ENCODE measurements around the gene GBGT1. TPM values are rescaled to one million over a fixed set of nuclear protein-coding genes. Genes with fewer than 3 reads are reported as not detected.

GBGT1 gene
- total RNA-seq, 3 donors from 2014 or later, result 14.8 to 21.3 (median 15.0) TPM

- H3K27me3 ChIP-seq, result no peaks in the 10 kb centered on the region
- H3K4me3 ChIP-seq, result peak overlapping the region in 1 of 3 donors; percentile 97
- no peaks in the 10 kb centered on the region for H3K36me3 ChIP-seq
- peaks cover 54 to 65% of the 10 kb centered on the region in 2 donors for H3K4me1 ChIP-seq
- peak in 1 of 2 donors; percentile 75 for DNase-seq (ENCODE audit: low spot score in 2 of 2)
- TF ChIP-seq POLR2A (IDR thresholded peaks at IDR 0.05), result no peak
- peak in 2 of 3 donors; percentile 12 to 24 for TF ChIP-seq POLR2AphosphoS5 (IDR thresholded peaks at IDR 0.05)
- peak in 2 of 3 donors; percentile 17 to 21 for TF ChIP-seq CTCF (IDR thresholded peaks at IDR 0.05)
- peak overlapping the region; percentile 94 to 98 for H3K27ac ChIP-seq
- intact Hi-C loops (cut with DNase I; ENCODE audit: low total_unique reads), result no loop called here
- no peaks in the 10 kb centered on the region for H3K9me3 ChIP-seq
These were observed 46.2 kb downstream of the GBGT1 start for GRCh38 chr9:133117271-133118178.

DNA sequence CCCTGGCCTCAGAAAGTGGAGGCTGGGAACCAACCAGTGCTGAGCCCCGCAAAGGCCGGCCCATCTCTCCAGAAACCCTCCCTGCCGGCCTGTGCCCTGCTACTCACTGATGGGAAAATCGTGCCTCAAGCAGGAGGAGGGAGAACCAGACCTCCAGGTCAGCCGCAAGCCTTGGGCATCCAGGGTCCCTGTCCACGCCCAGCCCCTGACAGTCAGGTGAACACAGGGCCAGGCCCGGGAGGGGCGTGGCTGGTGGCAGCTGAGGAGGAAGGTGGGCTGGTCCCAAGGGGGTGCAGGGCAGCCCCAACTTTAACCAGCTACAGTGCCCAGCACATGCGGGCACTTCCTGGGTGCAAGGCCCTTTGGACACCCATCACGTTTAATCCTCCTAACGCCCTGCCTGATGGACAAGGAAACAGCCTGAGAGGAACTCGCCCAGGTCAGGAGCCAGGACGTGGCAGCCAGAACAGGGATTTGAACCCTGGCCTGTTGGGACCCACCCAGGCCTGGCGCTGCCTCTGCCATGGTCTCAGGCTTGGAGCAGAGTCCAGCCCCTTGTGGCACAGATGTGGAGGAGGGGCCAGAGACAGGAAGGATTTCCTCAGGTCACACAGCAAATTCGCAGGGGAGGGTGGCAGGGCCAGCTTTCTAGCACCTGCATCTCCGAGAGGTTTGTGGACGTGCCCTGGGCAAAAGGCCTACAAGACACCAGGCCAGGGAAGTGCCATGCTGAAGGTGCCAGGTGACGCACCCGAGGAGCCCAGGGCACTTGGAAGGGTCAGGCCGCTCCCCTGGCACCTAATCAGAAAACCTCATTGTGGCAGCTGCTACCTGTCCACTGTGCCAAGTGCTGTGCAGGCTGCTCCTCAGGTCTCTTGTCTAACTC lies 47.1 kb downstream of the GBGT1 start:
- peak overlapping the region in 1 of 3 donors; percentile 44 for H3K4me3 ChIP-seq
- no peak for TF ChIP-seq POLR2AphosphoS5 (IDR thresholded peaks at IDR 0.05)
- TF ChIP-seq CTCF (IDR thresholded peaks at IDR 0.05), result no peak
- no peak for TF ChIP-seq POLR2A (IDR thresholded peaks at IDR 0.05)
- no peaks in the 10 kb centered on the region for H3K36me3 ChIP-seq
- peak overlapping the region; percentile 82 to 98 for H3K27ac ChIP-seq
- intact Hi-C loops (cut with DNase I; ENCODE audit: low total_unique reads), result no loop called here
- no peaks in the 10 kb centered on the region for H3K27me3 ChIP-seq
- peaks cover 53 to 67% of the 10 kb centered on the region in 2 donors for H3K4me1 ChIP-seq
- no peaks in the 10 kb centered on the region for H3K9me3 ChIP-seq
- no peak for DNase-seq (ENCODE audit: low spot score in 2 of 2)

- DNase-seq (ENCODE audit: low spot score in 2 of 2), result no peak
- peaks cover 50 to 67% of the 10 kb centered on the region in 2 donors for H3K4me1 ChIP-seq
- intact Hi-C loops (cut with DNase I; ENCODE audit: low total_unique reads), result no loop called here
- TF ChIP-seq CTCF (IDR thresholded peaks at IDR 0.05) (no peak), POLR2AphosphoS5 (IDR thresholded peaks at IDR 0.05) (no peak), POLR2A (IDR thresholded peaks at IDR 0.05) (no peak)
- no peaks in the 10 kb centered on the region for H3K36me3 ChIP-seq
- H3K4me3 ChIP-seq, result peak overlapping the region in 1 of 3 donors; percentile 55
- no peaks in the 10 kb centered on the region for H3K27me3 ChIP-seq
- H3K9me3 ChIP-seq, result no peaks in the 10 kb centered on the region
- H3K27ac ChIP-seq, result peak overlapping the region; percentile 82 to 98
These were observed 47.9 kb downstream of the GBGT1 start for GRCh38 chr9:133115604-133116345.

- Histone ChIP-seq H3K36me3 (no peaks in the 10 kb centered on the region), H3K4me3 (peak overlapping the region in 1 of 3 donors; percentile 55), H3K27ac (peak overlapping the region; percentile 82 to 98), H3K9me3 (no peaks in the 10 kb centered on the region), H3K27me3 (no peaks in the 10 kb centered on the region), H3K4me1 (peaks cover 50 to 67% of the 10 kb centered on the region in 2 donors)
- TF ChIP-seq POLR2AphosphoS5 (IDR thresholded peaks at IDR 0.05), result no peak
- TF ChIP-seq CTCF (IDR thresholded peaks at IDR 0.05), result peak in 1 of 3 donors; percentile 10
- TF ChIP-seq POLR2A (IDR thresholded peaks at IDR 0.05), result no peak
- intact Hi-C loops (cut with DNase I; ENCODE audit: low total_unique reads), result no loop called here
- DNase-seq (ENCODE audit: low spot score in 2 of 2), result no peak
These were observed 48.7 kb downstream of the GBGT1 start for GRCh38 chr9:133114886-133115603.

Data from breast epithelium (tissue), 4 donors.